K562 (cell line): Measurements from ENCODE around the gene CYTH1. TPM values are rescaled to one million over a fixed set of nuclear protein-coding genes. Genes with fewer than 3 reads are reported as not detected.

Experiments
- BACH1 ChIP-seq: fragments of 200-800 bp; sonication (Bioruptor generic); IDR thresholded peaks from 2 replicates; pipeline ENCODE4 v1.6.1; 2016; ENCODE audit warnings: missing genetic modification characterization, missing compliant biosample characterization
- CBX2 ChIP-seq: fragments of 200-600 bp; sonication (generic); IDR thresholded peaks from one replicate; pipeline ENCODE4 v1.6.1; 2012; ENCODE audit warnings: mild to moderate bottlenecking, low read length, inconsistent platforms; ENCODE audit not compliant: insufficient read depth, poor library complexity, severe bottlenecking
- CSDE1 ChIP-seq, 2 experiments: fragments of 450-650 bp; IDR thresholded peaks; 2 replicates each; pipeline ENCODE4 v1.6.1; 2016; ENCODE audit warnings: mild to moderate bottlenecking in 1 of 2
- ESRRA ChIP-seq: fragments of 450-650 bp; IDR thresholded peaks from 2 replicates; pipeline ENCODE4 v1.6.1; 2014; ENCODE audit warnings: low read depth, mild to moderate bottlenecking, moderate library complexity, borderline replicate concordance
- ETV1 ChIP-seq: fragments of 450-650 bp; conservative IDR thresholded peaks from 2 replicates; pipeline ENCODE4 v1.6.1; 2016; ENCODE audit warnings: missing genetic modification characterization, control low read depth, low read depth, missing compliant biosample characterization
- FOXK1 ChIP-seq: sonication (generic); formaldehyde crosslinking; IDR thresholded peaks from 2 replicates; pipeline ENCODE4 v1.8.0; 2022; ENCODE audit warnings: missing genetic modification reagents, mild to moderate bottlenecking, borderline replicate concordance
- GABPB1 ChIP-seq: sonication (generic); formaldehyde crosslinking; IDR thresholded peaks from 2 replicates; pipeline ENCODE4 v1.8.0; 2022; ENCODE audit warnings: mild to moderate bottlenecking, missing genetic modification reagents
- GATA2 ChIP-seq: sonication (generic); formaldehyde crosslinking; IDR thresholded peaks from 2 replicates; pipeline ENCODE4 v1.4.0; 2020; ENCODE audit warnings: mild to moderate bottlenecking, missing genetic modification reagents
- KAT2B ChIP-seq: IDR thresholded peaks from one replicate; pipeline ENCODE4 v1.6.1; 2012; ENCODE audit warnings: low read depth, mild to moderate bottlenecking, control low read depth, inconsistent platforms, low read length, moderate library complexity
- KDM1A ChIP-seq, 2 experiments: fragments of 450-650 bp; IDR thresholded peaks; 2 replicates each; pipeline ENCODE4 v1.6.1; 2016; ENCODE audit warnings: mild to moderate bottlenecking in 2 of 2
- MBD1 ChIP-seq: fragments of 250-450 bp; sonication (Bioruptor Pico); IDR thresholded peaks from 2 replicates; pipeline ENCODE4 v1.8.0; 2022; ENCODE audit warnings: inconsistent platforms
- NCOA6 ChIP-seq: fragments of 450-650 bp; IDR thresholded peaks from 2 replicates; pipeline ENCODE4 v1.6.1; 2017; ENCODE audit warnings: mild to moderate bottlenecking
- NFIC ChIP-seq: fragments of 450-650 bp; IDR thresholded peaks from 2 replicates; pipeline ENCODE4 v1.6.1; 2017; ENCODE audit warnings: mild to moderate bottlenecking, inconsistent platforms
- POLR2A ChIP-seq: fragments of 450-650 bp; conservative IDR thresholded peaks from 2 replicates; pipeline ENCODE4 v1.6.1; 2016
- ZNF133 ChIP-seq: fragments of 250-450 bp; sonication (Bioruptor Pico); IDR thresholded peaks from 2 replicates; pipeline ENCODE4 v1.4.0; 2020; ENCODE audit warnings: mild to moderate bottlenecking
- ZNF445 ChIP-seq: fragments of 250-450 bp; sonication (Bioruptor Pico); IDR thresholded peaks from 2 replicates; pipeline ENCODE4 v1.4.0; 2020; ENCODE audit warnings: low read depth, mild to moderate bottlenecking, moderate library complexity
- ZNF57 ChIP-seq: fragments of 450-650 bp; formaldehyde crosslinking; IDR thresholded peaks from 2 replicates; pipeline ENCODE4 v1.4.0; 2020; ENCODE audit warnings: mild to moderate bottlenecking, moderate library complexity
- ZNF589 ChIP-seq: fragments of 200-800 bp; sonication (Bioruptor generic); IDR thresholded peaks from 2 replicates; pipeline ENCODE4 v1.6.1; 2016; ENCODE audit warnings: low read depth, missing genetic modification characterization, missing compliant biosample characterization
- ZNF75A ChIP-seq: fragments of 450-650 bp; formaldehyde crosslinking; IDR thresholded peaks from 2 replicates; pipeline ENCODE4 v1.4.0; 2020; ENCODE audit warnings: mild to moderate bottlenecking
- ZNF780A ChIP-seq: fragments of 250-450 bp; sonication (Bioruptor Pico); IDR thresholded peaks from 2 replicates; pipeline ENCODE4 v1.5.0; 2021; ENCODE audit warnings: mild to moderate bottlenecking
- ZNF830 ChIP-seq: fragments of 250-450 bp; sonication (Bioruptor Pico); IDR thresholded peaks from 2 replicates; pipeline ENCODE4 v1.5.0; 2021; ENCODE audit warnings: mild to moderate bottlenecking
- polyA plus RNA-seq, 8 experiments: library from polyadenylated mRNA; depleted of rRNA in 4 of 8; stranded (reverse) in 5 of 8; unstranded in 3 of 8; fragments of >200 nt; fragmentation: Nextera tagmentation in 2 of 8; fragmentation: Illumina TruSeq in 1 of 8; extraction: Ambion mirVana in 2 of 8; extraction: Trizol in 1 of 8; gene quantifications; 2 replicates each; pipeline versions ENCODE4 v1.2.1 to v1.2.3, GENCODE V29; 2011 to 2014; ENCODE audit warnings: inconsistent platforms in 1 of 8, missing spikeins in 1 of 8
- total RNA-seq, 7 experiments: library from RNA; depleted of rRNA in 6 of 7; stranded (reverse); fragments of >200 nt in 6 of 7; fragmentation: Illumina TruSeq in 2 of 7; extraction: Trizol in 2 of 7; gene quantifications; 2 replicates each; pipeline versions ENCODE4 v1.2.1 to v1.2.3, GENCODE V29; 2011 to 2021; ENCODE audit warnings: low replicate concordance in 1 of 7
- TF ChIP-seq, protein P1 (sequence below): sonication (generic); formaldehyde crosslinking; IDR thresholded peaks from 2 replicates; pipeline ENCODE4 v1.8.0; 2023; ENCODE audit warnings: missing genetic modification reagents, mild to moderate bottlenecking, borderline replicate concordance
- TF ChIP-seq, protein P2 (sequence below): fragments of 450-650 bp; formaldehyde crosslinking; IDR thresholded peaks from 2 replicates; pipeline ENCODE4 v1.4.0; 2022; ENCODE audit warnings: missing genetic modification characterization

CYTH1 gene
- total and polyA plus RNA-seq, 9 of the 15 experiments (the other 6 are each of a cell fraction or from before 2014, with no cell fraction given), result 0.52 to 27.7 (median 16.8) TPM

GRCh38 chr17:78748730-78749317 is 33.2 kb downstream of the CYTH1 start (continued):
- TF ChIP-seq, protein P1, sequence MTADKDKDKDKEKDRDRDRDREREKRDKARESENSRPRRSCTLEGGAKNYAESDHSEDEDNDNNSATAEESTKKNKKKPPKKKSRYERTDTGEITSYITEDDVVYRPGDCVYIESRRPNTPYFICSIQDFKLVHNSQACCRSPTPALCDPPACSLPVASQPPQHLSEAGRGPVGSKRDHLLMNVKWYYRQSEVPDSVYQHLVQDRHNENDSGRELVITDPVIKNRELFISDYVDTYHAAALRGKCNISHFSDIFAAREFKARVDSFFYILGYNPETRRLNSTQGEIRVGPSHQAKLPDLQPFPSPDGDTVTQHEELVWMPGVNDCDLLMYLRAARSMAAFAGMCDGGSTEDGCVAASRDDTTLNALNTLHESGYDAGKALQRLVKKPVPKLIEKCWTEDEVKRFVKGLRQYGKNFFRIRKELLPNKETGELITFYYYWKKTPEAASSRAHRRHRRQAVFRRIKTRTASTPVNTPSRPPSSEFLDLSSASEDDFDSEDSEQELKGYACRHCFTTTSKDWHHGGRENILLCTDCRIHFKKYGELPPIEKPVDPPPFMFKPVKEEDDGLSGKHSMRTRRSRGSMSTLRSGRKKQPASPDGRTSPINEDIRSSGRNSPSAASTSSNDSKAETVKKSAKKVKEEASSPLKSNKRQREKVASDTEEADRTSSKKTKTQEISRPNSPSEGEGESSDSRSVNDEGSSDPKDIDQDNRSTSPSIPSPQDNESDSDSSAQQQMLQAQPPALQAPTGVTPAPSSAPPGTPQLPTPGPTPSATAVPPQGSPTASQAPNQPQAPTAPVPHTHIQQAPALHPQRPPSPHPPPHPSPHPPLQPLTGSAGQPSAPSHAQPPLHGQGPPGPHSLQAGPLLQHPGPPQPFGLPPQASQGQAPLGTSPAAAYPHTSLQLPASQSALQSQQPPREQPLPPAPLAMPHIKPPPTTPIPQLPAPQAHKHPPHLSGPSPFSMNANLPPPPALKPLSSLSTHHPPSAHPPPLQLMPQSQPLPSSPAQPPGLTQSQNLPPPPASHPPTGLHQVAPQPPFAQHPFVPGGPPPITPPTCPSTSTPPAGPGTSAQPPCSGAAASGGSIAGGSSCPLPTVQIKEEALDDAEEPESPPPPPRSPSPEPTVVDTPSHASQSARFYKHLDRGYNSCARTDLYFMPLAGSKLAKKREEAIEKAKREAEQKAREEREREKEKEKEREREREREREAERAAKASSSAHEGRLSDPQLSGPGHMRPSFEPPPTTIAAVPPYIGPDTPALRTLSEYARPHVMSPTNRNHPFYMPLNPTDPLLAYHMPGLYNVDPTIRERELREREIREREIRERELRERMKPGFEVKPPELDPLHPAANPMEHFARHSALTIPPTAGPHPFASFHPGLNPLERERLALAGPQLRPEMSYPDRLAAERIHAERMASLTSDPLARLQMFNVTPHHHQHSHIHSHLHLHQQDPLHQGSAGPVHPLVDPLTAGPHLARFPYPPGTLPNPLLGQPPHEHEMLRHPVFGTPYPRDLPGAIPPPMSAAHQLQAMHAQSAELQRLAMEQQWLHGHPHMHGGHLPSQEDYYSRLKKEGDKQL (CRISPR knock-in tag), result no peak
- no peak for TF ChIP-seq NFIC
- no peak for TF ChIP-seq NCOA6
- no peak for TF ChIP-seq POLR2A
- TF ChIP-seq ETV1, result peak; percentile 40
- TF ChIP-seq KDM1A (IDR thresholded peaks at IDR 0.05), result no peak
- TF ChIP-seq CBX2, result no peak
- no peak for TF ChIP-seq ZNF589 (CRISPR knock-in tag)
- no peak for TF ChIP-seq ZNF445 (CRISPR knock-in tag)
- TF ChIP-seq MBD1 (CRISPR knock-in tag), result no peak
- TF ChIP-seq GATA2, result peak; percentile 42; the same call in 1 of the 2 replicates
- TF ChIP-seq, protein P2, sequence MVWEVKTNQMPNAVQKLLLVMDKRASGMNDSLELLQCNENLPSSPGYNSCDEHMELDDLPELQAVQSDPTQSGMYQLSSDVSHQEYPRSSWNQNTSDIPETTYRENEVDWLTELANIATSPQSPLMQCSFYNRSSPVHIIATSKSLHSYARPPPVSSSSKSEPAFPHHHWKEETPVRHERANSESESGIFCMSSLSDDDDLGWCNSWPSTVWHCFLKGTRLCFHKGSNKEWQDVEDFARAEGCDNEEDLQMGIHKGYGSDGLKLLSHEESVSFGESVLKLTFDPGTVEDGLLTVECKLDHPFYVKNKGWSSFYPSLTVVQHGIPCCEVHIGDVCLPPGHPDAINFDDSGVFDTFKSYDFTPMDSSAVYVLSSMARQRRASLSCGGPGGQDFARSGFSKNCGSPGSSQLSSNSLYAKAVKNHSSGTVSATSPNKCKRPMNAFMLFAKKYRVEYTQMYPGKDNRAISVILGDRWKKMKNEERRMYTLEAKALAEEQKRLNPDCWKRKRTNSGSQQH (CRISPR knock-in tag), result no peak
- 0 out of 2 replicates have a peak, but pooled peaks have one; percentile 31 for TF ChIP-seq FOXK1 (CRISPR knock-in tag)
- no peak for TF ChIP-seq GABPB1 (CRISPR knock-in tag)
- TF ChIP-seq ZNF830 (CRISPR knock-in tag), result no peak
- no peak for TF ChIP-seq ZNF133 (CRISPR knock-in tag)
- TF ChIP-seq CSDE1 (IDR thresholded peaks at IDR 0.05), result no peak
- no peak for TF ChIP-seq KAT2B
- TF ChIP-seq BACH1, result no peak
- TF ChIP-seq ESRRA, result peak; percentile 72; the same call in 1 of the 2 replicates
- no peak for TF ChIP-seq ZNF75A
- no peak for TF ChIP-seq ZNF57 (CRISPR knock-in tag)
- TF ChIP-seq ZNF780A, result no peak
